Naive B cell (primary cell): ENCODE data around the gene SFXN5. TPM values are rescaled to one million over a fixed set of nuclear protein-coding genes. Genes with fewer than 3 reads are reported as not detected.

Experiments used
- ATAC-seq, 2 donors: fragments of 150-1000 bp; cut with Tn5 transposase; 2 replicates each; pipeline ENCODE4 v1.10.0; 2021; ENCODE audit warnings: low read depth in 2 of 2, mild to moderate bottlenecking in 2 of 2, moderate library complexity in 2 of 2
- DNase-seq: peaks from one replicate; pipeline ENCODE4 v3.0.0; 2022
- H3K27ac Mint-ChIP-seq, 6 donors: one replicate each; pipeline ENCODE4 v1.8.0; 2020 to 2022; ENCODE audit warnings: mild to moderate bottlenecking in 6 of 6, mixed read lengths in 6 of 6, moderate library complexity in 5 of 6, inconsistent platforms in 2 of 6
- H3K27me3 Mint-ChIP-seq, 3 donors: one replicate each; pipeline ENCODE4 v1.8.0; 2021 to 2022; ENCODE audit warnings: mixed read lengths in 3 of 3, mild to moderate bottlenecking in 1 of 3
- H3K36me3 Mint-ChIP-seq, 2 donors: one replicate each; pipeline ENCODE4 v1.8.0; 2020 to 2022; ENCODE audit warnings: mixed read lengths in 2 of 2, inconsistent platforms in 1 of 2, mild to moderate bottlenecking in 1 of 2
- H3K4me1 Mint-ChIP-seq, 3 donors: one replicate each; pipeline ENCODE4 v1.8.0; 2020 to 2022; ENCODE audit warnings: mixed read lengths in 3 of 3, inconsistent platforms in 1 of 3, mild to moderate bottlenecking in 1 of 3, moderate library complexity in 1 of 3
- H3K4me3 Mint-ChIP-seq, 8 donors: one replicate each; pipeline ENCODE4 v1.8.0; 2020 to 2022; ENCODE audit warnings: mild to moderate bottlenecking in 8 of 8, mixed read lengths in 8 of 8, moderate library complexity in 8 of 8, inconsistent platforms in 2 of 8
- H3K9me3 Mint-ChIP-seq, 7 donors: one replicate each; pipeline ENCODE4 v1.8.0; 2020 to 2022; ENCODE audit warnings: mixed read lengths in 7 of 7, mild to moderate bottlenecking in 5 of 7, inconsistent platforms in 2 of 7, moderate library complexity in 1 of 7
- polyA plus RNA-seq, 6 donors: library from polyadenylated mRNA; unstranded; fragments of 300-500 nt; fragmentation: Illumina TruSeq; gene quantifications; one replicate each; pipeline ENCODE4 v1.2.3, GENCODE V29; 2021; ENCODE audit warnings: low read depth in 6 of 6

The SFXN5 gene
- polyA plus RNA-seq, 6 donors from 2014 or later = 2.5 to 4.4 (median 3.0) TPM; not detected in 1

DNA sequence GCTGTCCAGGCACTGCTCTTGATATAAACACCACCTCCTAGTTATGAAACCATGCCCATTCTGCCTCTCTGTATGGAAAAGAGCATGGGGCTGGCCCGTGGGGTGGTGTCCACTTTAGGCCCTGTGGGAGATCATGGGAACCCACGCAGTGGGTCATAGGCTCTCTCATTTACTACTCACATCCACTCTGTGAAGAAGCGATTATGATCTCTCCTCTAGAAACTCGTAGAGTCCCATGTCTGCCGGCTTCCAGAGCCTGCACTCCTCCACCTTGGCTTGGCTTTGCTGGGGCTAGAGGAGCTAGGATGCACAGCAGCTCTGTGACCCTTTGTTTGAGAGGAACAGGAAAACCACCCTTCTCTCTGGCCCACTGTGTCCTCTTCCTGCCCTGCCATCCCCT lies 138.3 kb downstream of the SFXN5 start:
- peaks cover 13 to 40% (median 35%) of the 10 kb centered on the region in 3 donors for H3K27me3 Mint-ChIP-seq
- peaks cover 0 to 8% of the 10 kb centered on the region in 2 donors for H3K36me3 Mint-ChIP-seq
- no peaks in the 10 kb centered on the region for H3K9me3 Mint-ChIP-seq
- ATAC-seq (no peak), DNase-seq (no peak)
- no peak overlapping the region for H3K4me3 Mint-ChIP-seq
- H3K27ac Mint-ChIP-seq = no peak overlapping the region
- H3K4me1 Mint-ChIP-seq = no peaks in the 10 kb centered on the region

DNA sequence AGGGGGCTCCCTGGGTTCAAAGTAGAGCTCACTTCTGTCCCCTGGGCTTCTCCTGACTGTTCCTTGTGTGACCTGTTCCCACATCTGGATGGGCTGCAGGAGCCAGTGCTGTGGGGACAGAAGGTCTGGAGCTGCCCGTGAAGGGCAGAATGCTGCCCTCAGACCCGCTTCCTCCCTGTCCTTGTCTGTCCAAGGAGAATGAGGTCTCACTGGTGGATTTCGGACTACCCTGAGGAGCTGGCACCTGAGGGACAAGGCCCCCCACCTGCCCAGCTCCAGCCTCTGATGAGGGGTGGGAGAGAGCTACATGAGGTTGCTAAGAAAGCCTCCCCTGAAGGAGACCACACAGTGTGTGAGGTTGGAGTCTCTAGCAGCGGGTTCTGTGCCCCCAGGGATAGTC lies 138.7 kb downstream of the SFXN5 start:
- Mint-ChIP-seq H3K9me3 (no peaks in the 10 kb centered on the region), H3K4me3 (no peak overlapping the region), H3K27ac (no peak overlapping the region)

DNA sequence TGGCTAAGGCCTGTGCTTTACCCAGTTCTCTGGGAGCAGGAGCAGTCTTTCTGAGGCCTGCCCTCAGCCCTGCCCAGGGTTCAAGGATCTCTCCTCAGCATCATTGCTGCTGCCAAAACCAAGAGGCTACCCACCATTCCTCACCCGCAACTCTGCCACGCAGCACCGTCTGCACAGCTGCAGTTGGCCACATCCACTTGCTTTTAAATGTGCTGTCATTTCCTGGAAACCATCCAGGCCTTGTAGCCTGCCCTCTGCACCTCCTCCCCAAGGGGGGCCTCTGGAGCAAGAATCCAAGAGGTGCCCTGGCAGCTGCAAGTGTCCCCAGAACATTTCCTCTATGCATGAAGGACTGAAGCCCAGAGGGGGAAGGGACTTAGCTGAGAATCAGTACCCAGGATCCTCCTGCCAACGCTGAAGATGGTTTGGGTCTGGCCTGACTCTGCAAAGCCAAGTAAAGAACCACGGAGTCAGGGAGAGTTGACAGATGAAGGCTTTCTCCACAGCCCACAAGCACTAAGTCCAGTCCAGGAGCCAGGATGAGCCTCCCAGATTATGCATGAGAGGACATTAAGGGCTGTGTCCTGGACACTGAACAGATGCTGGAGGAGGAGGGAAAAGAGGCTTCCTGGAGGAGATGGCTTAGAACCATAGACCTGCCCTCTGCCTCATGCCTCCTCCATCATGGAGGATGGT lies 139.3 kb downstream of the SFXN5 start:
- DNase-seq (no peak), ATAC-seq (no peak)
- Mint-ChIP-seq H3K36me3 (peaks cover 0 to 8% of the 10 kb centered on the region in 2 donors), H3K9me3 (no peaks in the 10 kb centered on the region), H3K27ac (no peak overlapping the region), H3K4me3 (no peak overlapping the region), H3K4me1 (no peaks in the 10 kb centered on the region), H3K27me3 (peaks cover 9 to 34% (median 28%) of the 10 kb centered on the region in 3 donors)

More for the DNA sequence above, 138.7 kb downstream of the SFXN5 start:
- no peak for DNase-seq
- ATAC-seq = no peak
- peaks cover 13 to 36% (median 31%) of the 10 kb centered on the region in 3 donors for H3K27me3 Mint-ChIP-seq
- H3K4me1 Mint-ChIP-seq = no peaks in the 10 kb centered on the region
- H3K36me3 Mint-ChIP-seq = peaks cover 0 to 8% of the 10 kb centered on the region in 2 donors

DNA sequence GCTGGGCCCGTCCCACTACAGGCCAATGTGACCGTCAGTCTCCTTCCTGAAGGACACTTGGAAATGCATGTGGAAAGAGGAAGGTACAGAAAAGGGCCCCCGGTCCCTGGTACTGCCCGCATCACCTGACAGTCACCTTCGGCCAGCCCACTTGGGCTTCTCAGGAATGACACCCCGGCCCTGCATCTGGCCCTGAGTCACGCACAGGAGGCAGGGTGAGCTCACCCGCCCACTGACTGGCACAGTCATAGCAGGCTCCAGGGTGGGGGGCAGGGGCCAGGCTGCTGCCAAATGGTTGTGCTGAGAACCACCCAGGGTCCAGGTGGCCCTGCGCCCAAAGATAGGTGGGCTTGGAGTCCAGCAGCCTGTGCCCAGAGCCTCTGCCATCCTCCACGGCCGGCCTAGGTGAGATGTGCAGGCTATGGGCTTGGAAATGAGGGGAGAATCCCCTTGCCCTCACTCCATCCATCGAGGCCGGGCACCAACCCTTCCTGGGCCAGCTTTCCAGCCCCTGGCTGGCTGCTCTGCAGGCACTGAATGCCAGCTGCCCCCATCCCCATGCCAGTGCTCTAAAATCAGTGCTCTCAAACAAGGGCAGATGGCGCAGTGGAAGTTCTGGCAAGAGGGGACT lies 140.1 kb downstream of the SFXN5 start:
- DNase-seq (no peak), ATAC-seq (no peak)
- Mint-ChIP-seq H3K9me3 (no peaks in the 10 kb centered on the region), H3K36me3 (peaks cover 0 to 8% of the 10 kb centered on the region in 2 donors), H3K4me3 (no peak overlapping the region), H3K27me3 (peaks cover 9 to 34% (median 28%) of the 10 kb centered on the region in 3 donors), H3K27ac (no peak overlapping the region), H3K4me1 (no peaks in the 10 kb centered on the region)

- no peak overlapping the region for H3K27ac Mint-ChIP-seq
- no peaks in the 10 kb centered on the region for H3K9me3 Mint-ChIP-seq
- H3K4me1 Mint-ChIP-seq = peaks cover 0 to 6% (median 1%) of the 10 kb centered on the region in 3 donors
- DNase-seq = no peak
- H3K27me3 Mint-ChIP-seq = peaks cover 9 to 31% (median 17%) of the 10 kb centered on the region in 3 donors
- no peak overlapping the region for H3K4me3 Mint-ChIP-seq
- ATAC-seq = no peak
- no peaks in the 10 kb centered on the region for H3K36me3 Mint-ChIP-seq
Observed at GRCh38 chr2:72929010-72929409, 142.5 kb downstream of the SFXN5 start.

DNA sequence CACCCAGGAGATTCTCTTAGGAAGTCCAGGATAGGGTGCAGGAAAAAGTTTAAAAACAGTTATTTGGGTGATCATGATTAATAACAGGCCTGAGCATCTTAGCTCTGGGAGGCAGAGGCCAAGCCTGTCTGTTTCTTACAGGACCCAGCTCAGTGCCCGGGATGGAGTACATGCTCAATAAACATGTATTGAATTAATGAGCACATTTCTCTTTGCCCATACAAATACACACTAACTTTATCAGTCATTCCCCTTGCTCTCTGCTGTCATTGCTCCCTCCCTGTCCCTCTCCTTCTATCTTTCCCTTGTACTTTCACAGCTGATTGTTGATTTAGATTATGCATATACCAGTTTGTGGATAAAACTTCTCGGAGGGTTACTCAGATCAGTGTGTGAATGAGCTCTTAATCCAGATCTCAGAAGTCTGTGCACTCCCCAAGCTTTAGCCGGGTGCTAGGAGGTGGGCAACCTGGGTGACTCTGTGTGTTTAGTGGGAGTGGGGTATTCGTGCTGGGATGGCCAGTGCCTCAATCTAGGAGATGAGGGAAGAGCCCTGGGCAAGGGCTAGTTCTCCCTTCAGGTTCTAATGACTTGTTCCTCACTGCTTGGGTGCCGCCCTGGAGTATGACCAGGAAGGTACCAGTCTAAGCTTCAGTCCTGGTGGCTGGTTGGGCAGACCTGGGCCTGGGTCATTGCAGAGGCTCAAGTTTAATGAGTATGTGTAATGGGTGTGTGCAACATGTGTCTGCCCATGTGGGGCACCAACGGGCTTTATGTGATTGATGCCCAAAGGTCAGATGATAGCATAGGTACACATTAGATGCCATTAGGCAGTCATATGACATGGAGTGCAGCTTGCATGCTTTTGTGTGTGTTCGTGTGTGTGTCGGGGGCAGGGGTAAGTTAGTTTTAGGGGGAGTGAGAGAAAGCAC lies 143.6 kb downstream of the SFXN5 start:
- no peak for DNase-seq
- H3K4me3 Mint-ChIP-seq = no peak overlapping the region
- no peaks in the 10 kb centered on the region for H3K9me3 Mint-ChIP-seq
- H3K27ac Mint-ChIP-seq = no peak overlapping the region
- H3K27me3 Mint-ChIP-seq = peaks cover 20 to 37% (median 20%) of the 10 kb centered on the region in 3 donors
- peaks cover 0 to 11% (median 11%) of the 10 kb centered on the region in 3 donors for H3K4me1 Mint-ChIP-seq
- no peak for ATAC-seq
- no peaks in the 10 kb centered on the region for H3K36me3 Mint-ChIP-seq

DNA sequence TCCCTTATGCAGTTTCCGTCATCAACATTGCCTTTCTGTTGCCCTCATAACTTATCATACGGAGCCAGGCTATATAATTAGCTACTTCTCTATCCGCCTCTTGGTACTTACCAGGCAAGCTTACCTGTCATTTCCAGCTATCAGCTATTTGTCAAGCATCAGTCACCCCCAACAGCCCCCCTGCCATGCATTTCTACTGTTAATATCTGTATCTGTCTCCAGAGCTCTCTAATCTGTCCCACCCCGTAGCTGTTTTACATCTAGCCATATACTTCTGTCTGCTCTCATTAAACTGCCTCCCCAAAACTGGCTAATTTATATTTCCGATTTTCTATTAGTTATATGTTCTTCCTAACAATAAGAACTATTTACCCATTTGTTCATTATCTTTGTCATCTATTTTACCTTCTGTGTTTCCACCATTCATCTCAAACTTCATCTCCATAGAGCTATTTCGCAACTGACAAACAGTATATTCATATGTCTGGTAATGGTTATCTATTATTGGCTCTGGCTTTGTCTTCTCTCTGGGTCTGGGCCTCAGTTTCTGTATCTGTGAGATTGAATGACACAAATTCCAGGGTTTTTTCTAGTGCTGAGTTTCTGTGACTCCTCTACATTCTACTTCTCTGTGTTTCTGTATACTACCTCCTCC lies 144.6 kb downstream of the SFXN5 start:
- ATAC-seq (no peak), DNase-seq (no peak)
- Mint-ChIP-seq H3K36me3 (peaks cover 0 to 7% of the 10 kb centered on the region in 2 donors), H3K27me3 (peaks cover 29 to 40% (median 29%) of the 10 kb centered on the region in 3 donors), H3K9me3 (no peaks in the 10 kb centered on the region), H3K4me3 (no peak overlapping the region), H3K4me1 (peaks cover 0 to 11% (median 11%) of the 10 kb centered on the region in 3 donors), H3K27ac (no peak overlapping the region)

DNA sequence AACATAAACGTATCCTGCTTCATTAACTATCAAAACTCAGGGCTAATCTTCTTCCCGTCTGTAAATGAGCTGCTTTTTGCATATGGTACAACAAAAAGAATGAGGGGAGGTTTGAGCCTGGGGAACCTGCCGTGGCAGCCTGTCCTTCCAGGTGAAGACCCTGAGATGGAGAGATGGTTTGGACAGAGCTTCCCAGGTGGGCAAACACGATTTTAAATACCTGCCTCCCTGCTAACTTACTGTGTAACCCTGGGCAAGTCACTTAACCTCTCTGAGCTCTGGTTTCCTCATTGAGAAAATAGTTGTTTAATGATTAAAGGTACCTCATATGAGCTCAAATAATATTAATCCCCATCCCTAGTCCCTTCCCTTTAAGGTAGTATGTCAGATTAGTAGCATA lies 145.1 kb downstream of the SFXN5 start:
- peaks cover 0 to 11% (median 11%) of the 10 kb centered on the region in 3 donors for H3K4me1 Mint-ChIP-seq
- DNase-seq (no peak), ATAC-seq (no peak)
- H3K36me3 Mint-ChIP-seq = peaks cover 0 to 8% of the 10 kb centered on the region in 2 donors
- H3K27me3 Mint-ChIP-seq = peaks cover 33 to 43% (median 35%) of the 10 kb centered on the region in 3 donors
- H3K4me3 Mint-ChIP-seq = no peak overlapping the region
- H3K27ac Mint-ChIP-seq = no peak overlapping the region
- H3K9me3 Mint-ChIP-seq = no peaks in the 10 kb centered on the region

GRCh38 chr2:72925328-72925943 lies 146.1 kb downstream of the SFXN5 start:
- H3K36me3 Mint-ChIP-seq = peaks cover 0 to 8% of the 10 kb centered on the region in 2 donors
- no peak overlapping the region for H3K4me3 Mint-ChIP-seq
- no peak for ATAC-seq
- H3K27me3 Mint-ChIP-seq = peaks cover 36 to 50% (median 36%) of the 10 kb centered on the region in 3 donors
- no peaks in the 10 kb centered on the region for H3K9me3 Mint-ChIP-seq
- peaks cover 2 to 15% (median 12%) of the 10 kb centered on the region in 3 donors for H3K4me1 Mint-ChIP-seq
- peak overlapping the region in 1 of 6 donors; percentile 60 for H3K27ac Mint-ChIP-seq
- DNase-seq = no peak

- DNase-seq (no peak), ATAC-seq (peak in 1 of 2 donors; percentile 28)
- peaks cover 4 to 17% (median 16%) of the 10 kb centered on the region in 3 donors for H3K4me1 Mint-ChIP-seq
- H3K9me3 Mint-ChIP-seq = peaks cover 0 to 2% (median 0%) of the 10 kb centered on the region in 7 donors
- peaks cover 0 to 8% of the 10 kb centered on the region in 2 donors for H3K36me3 Mint-ChIP-seq
- peaks cover 36 to 59% (median 41%) of the 10 kb centered on the region in 3 donors for H3K27me3 Mint-ChIP-seq
- peak overlapping the region in 2 of 6 donors; percentile 17 to 52 for H3K27ac Mint-ChIP-seq
- peak overlapping the region in 2 of 8 donors; percentile 3 to 59 for H3K4me3 Mint-ChIP-seq
Observed at GRCh38 chr2:72924353-72925240, 146.9 kb downstream of the SFXN5 start.

DNA sequence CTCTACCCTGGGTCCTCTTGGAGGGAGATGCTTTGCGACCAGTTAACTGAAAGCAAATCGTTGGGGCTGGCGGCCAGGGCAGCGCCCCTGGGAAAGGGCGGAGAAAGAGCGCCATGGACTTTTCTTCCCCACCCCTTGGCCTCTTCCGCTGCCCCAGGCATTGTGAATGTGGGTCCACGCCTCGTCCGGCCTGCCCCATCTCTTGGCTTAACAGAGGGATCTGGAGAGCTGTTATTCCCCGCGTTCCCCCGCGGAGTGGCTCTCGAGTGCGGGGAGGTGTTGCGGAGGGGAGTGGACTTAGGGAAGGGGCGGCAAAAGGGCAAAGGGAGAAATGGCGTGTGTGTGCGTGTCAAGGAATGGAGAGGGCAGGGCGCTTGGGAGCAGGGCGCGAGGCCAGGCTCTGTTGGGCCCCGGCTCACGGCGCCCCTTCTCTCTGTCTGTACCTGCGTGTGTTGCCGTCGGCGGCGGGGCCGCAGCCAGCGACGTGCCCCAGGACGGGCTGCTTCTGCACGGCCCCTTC lies 147.6 kb downstream of the SFXN5 start:
- peaks cover 4 to 23% (median 17%) of the 10 kb centered on the region in 3 donors for H3K4me1 Mint-ChIP-seq
- H3K9me3 Mint-ChIP-seq = peaks cover 0 to 6% (median 0%) of the 10 kb centered on the region in 7 donors
- peaks cover 0 to 8% of the 10 kb centered on the region in 2 donors for H3K36me3 Mint-ChIP-seq
- peak; percentile 10 to 28 for ATAC-seq
- peak overlapping the region in 1 of 6 donors; percentile 68 for H3K27ac Mint-ChIP-seq
- no peak for DNase-seq
- peaks cover 37 to 63% (median 46%) of the 10 kb centered on the region in 3 donors for H3K27me3 Mint-ChIP-seq
- peak overlapping the region in 5 of 8 donors; percentile 3 to 59 (median 47) for H3K4me3 Mint-ChIP-seq
